ENCODE results near the gene CFAP251.

CFAP251 gene

GRCh38 chr12:121949648-121950397 lies 31.4 kb downstream of the CFAP251 start:
- DNase-seq: no peak

DNA sequence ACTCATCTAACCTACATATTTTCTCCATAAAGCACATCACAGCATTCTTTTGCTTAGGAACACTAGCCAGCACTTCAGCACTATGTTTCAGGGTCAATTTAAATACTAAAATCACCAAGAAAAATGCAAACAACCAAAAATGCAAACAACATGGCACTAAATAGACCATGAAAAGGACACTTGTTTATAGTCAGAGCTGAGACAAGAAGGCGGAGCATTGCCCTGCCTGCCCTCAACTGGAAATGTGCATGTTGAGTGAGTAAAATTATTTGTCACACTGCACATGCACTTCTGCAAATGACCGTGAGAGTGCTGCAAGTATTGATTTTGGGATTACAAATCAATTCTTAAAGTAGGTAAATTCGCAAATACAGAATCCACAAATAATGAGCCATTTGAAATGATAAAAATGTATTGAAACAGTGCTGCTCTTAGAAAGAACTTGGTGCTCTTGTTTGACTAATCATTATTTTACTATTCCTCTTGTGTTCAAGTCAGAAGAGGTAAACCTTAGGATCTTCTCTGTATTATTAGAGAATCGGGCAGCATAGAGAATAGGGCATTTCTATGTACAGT lies 34.8 kb downstream of the CFAP251 start:
- DNase-seq: no peak

DNA sequence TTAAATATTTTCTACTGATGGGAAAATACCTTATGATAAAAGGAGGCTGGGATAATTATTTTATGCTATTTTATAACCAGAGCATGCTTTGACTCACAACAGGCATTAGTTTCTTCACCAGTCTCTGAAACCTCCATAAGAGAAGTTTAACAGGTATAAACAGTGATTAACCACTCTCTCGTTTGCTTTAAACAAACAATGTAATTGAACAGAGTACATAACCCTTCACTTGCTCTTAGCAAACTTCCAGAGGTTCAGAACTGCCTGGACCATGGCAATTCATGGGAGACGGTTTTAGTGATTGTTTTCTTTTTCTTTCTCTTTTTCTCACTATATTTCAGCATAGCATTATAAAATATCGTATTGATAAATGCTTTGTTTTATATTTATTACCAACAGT lies 35.3 kb downstream of the CFAP251 start:
- no peak for DNase-seq

- DNase-seq: no peak
Measured at GRCh38 chr12:121955258-121956237, 37.2 kb downstream of the CFAP251 start.

DNA sequence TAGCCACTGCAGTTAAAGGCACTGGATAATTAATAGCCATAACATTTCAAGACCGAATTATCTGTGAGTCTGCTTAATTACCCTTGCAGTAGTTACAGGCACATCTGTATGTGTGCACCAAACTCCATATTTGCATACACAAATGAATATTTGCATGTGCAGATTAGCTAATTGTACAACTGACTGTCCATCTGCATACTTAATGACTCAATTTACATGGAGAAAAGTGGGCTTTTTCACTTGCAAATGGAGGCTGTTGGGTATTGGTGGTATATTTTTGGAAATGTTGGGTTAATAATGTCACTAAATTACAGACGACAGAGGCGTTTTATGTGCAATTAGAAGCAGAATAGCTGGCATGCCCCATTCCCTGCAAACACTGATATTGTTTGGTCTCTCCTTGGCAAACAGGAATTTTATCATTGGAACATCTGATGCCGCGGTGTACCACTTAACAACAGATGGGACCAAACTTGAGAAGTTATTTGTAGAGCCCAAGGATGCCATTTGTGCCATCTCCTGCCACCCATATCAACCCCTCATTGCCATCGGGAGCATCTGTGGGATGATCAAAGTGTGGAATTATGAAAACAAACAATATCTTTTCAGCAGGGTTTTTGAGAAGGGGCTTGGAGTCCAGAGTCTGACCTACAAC lies 39.6 kb downstream of the CFAP251 start:
- DNase-seq: no peak

- no peak for DNase-seq
Measured at GRCh38 chr12:121958541-121959240, 40.3 kb downstream of the CFAP251 start.

- DNase-seq: no peak
Measured at GRCh38 chr12:121960541-121960940, 42.1 kb downstream of the CFAP251 start.

GRCh38 chr12:121961195-121961879 lies 42.9 kb downstream of the CFAP251 start:
- DNase-seq: no peak

DNA sequence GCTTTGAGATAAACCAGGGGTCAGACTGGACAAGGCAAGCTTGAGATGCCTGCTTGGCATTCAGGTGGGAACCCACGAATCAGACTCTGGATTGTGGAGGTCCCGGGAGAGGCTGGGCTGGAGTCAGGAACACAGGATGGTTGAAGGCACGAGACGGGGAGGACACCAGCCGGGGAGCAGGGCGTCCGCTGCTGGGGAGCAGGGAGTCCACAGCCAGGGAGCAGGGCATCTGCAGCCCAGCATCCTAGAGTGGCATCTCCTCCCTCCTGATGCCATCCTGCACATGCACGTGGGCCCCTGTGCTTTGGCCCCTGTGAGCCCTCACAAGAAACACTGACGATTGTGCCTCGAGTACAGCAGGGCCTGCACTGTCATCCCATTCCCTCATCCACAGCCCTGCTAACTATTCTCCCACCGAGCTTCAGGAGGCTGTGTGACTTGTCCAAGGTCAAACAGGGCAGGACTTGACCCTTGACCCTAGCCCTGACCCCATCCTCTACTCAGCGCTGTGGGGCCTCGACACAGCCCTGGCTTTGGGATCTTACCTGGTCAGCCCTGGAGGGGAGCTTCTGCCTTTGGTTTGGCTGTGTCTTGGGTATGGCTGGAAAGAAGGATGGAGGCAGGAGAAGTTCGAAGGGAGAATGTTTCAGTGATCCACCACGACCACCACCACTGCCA lies 45.1 kb downstream of the CFAP251 start:
- no peak for DNase-seq

DNA sequence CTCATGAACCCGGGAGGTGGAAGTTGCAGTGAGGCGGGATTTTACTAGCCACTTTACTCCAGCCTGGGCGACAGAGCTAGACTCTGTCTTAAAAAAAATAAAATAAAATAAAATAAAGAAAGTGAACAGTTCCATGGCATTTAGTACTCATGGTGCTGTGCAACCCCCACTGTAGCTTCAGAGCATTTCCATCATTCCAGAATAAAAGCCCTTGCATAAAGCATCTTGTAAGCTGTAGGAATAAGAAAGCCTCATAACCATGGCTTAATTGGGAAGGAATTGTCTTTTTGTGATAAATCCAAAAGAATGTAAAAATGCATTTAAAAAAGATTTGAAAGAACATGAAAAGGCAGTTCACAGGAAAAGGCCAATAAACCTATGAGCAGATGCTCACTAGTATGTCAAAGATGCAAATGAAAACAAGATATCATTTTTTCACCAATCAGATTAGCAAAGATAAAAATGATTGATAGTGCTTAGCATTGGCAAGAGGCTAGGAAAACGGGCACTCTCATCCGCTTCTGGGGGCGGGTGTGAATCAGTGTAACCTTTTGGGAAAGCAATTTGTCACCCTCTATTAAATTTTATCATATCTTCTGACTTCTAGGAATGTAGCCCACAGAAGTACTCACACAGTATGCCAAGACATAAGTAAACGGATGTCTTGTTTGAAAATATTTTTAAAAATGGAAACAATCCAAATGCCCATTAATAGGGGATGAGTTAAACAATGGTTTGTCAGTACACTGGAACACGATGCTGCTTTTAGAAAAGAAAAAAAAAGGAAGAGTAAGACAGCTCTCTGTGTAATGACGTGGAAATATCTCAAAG lies 46.6 kb downstream of the CFAP251 start:
- DNase-seq: no peak

DNA sequence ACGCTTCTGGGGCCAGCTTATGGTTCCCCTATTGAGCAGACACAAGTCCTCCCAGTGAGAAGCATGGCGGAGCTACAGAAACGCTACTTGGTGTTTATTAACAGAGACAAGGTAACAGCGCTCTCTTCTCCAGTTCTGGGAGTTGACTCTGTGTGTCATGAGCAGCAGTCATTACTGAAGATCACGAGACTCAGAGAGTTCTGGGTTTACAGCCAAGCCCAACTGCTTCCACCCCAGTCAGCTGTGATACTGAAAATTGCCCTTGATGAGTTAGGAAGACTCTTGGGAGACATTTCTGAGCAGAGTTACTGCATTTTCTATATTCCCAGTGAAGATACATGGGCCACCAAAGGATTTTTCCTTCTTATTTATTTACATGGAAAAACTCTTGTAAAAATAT lies 48.6 kb downstream of the CFAP251 start:
- no peak for DNase-seq

DNA sequence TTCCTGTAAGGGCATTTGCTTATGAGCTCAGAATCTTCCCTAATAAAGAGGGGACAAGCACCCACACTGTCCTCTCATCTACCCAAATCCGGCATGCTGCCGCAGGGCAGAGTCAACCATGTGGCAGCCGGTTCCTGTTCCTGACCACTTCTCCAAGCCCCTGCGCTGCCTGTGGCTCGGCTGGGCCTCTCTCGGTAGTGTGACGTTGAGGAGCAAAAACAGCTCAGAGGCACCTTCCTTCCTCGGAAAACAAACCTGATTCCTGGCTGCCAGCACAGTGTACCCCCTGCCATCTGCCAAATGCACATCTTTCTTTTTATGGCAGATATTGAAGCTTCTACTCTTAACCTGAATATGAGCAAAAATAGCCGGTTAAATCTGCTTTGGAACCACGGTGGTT lies 50.5 kb downstream of the CFAP251 start:
- no peak for DNase-seq

- DNase-seq: no peak
Measured at GRCh38 chr12:121969726-121970125, 51.3 kb downstream of the CFAP251 start.

DNA sequence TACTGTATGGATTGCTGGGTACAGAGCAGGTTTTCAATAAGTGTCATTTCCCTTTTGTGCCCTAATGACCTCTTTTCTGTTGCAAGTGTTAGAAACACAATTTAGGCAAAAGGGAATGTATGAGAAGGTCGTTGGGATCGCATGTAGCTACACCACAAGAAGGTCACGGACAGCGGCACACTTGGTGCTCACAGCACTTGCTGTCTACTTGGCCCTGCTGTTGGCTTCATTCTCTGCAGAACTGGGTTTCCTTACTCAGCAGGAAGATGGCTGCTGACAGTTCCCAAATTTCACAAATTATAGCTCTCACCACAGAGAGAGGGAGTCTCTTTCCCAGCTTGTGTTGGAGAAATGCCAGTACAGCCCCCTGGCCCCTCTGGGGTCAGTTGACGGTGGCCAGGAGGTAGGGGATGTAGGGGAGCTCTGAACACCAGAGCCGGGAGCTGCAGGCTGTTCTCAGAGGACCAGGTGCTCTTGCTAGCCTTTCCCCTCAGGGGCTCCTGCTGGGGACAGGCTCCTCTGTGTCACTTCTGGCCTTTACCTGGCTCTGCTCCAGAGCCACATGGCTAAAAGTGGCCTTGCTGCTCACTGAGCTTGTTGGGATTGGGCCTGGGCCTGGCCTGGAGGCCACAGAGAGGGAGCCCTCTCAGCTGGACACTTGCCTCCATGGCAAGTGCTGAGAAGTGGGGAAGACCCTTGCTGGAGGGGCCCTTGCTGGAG lies 52.3 kb downstream of the CFAP251 start:
- no peak for DNase-seq

GRCh38 chr12:121974026-121974985 lies 55.9 kb downstream of the CFAP251 start:
- DNase-seq: no peak

DNA sequence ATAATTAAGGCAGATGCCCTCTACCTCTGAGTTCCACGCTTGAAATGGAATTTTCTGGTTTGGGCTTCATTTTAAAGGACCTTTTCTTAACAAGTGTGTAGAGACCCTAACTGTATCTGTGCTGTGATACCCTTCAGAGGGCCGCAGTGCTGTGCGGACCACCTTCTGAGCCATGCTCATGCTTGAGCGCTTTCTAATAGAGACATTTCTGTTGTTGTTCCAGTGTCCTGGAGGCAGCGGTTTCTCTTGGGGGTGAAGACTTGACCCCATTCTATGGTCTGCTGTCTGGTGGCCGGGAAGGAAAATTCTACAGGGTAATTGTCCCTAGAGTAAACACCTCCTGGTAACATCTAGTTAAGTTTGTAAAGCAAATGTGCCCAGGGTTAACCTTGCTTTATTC lies 56.6 kb downstream of the CFAP251 start:
- DNase-seq: no peak

DNA sequence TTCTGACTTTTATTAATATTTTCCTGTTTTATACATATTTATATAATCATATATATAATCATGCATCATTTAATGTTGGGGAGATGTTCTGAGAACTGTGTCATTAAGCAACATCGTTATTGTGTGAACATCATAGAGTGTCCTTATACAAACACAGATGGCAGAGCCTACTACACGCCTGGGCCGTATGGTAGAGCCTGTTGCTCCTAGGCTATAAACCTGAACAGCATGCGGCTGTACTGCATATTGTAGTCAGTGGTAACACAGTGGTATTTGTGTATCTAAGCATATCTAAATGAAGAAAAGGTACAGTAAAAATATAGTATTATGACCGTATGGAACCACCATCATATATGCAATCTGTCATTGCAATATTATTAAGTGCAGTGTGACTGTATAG lies 58.6 kb downstream of the CFAP251 start:
- DNase-seq: no peak

DNA sequence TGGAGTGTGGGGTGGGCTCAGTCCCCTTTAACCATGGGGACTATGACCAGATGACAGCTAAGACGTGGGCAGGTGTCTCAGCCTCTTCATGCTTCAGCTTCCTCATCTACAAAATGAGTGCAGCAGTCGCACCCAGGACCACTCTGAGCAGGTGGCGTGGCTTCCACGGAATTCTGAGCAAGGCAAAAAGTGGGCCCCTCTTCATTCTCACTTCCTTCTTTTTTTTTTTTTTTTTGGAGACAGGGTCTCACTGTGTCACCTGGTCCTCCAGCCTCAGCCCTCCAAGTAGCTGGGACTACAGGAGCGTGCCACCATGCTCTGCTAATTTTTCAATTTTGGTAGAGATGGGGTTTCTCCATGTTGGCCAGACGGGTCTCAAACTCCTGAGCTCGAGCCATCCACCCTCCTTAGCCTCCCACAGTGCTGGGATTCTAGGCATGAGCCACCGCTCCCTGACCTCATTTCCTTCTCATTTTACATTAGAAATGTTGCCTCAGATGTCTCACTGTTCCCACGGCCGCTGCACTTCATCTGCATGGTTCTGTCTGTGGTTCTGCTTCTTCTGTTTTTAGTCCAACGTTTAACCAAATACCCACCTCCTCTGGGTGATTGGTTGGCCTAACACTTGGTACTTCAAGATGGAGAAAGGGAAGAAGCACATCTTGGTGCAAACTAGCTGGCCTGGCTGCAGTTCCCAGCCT lies 61.9 kb downstream of the CFAP251 start:
- DNase-seq: no peak

All from NCI-H2081 treated with DMSO at 0.1 percent for 48 hours (cell line).